IMR-90 (cell line): ENCODE data around the gene BSND. TPM values are rescaled to one million over a fixed set of nuclear protein-coding genes. Genes with fewer than 3 reads are reported as not detected.

ENCODE experiments used
- ATAC-seq: fragments of 200-7000 bp; cut with Tn5 transposase; 2 replicates; pipeline ENCODE4 v1.9.1; 2020; ENCODE audit warnings: low read depth, mild to moderate bottlenecking, moderate library complexity
- BruUV-seq: library from RNA; stranded (reverse); fragments of 400-500 nt; replicated peaks from 2 replicates; lab custom pipeline; 2021; lab: Mats Ljungman, UMichigan
- CTCF ChIA-PET: fragments of 300-600 bp; formaldehyde crosslinking; extraction: SDS; loops from one replicate; lab custom pipeline; 2021; ENCODE audit warnings: antibody characterized with exemption; lab: Yijun Ruan, JAX
- POLR2A ChIA-PET: fragments of 300-600 bp; sonication (Branson Sonifier 250); formaldehyde crosslinking; loops from one replicate; lab custom pipeline; 2022; ENCODE audit warnings: antibody characterized with exemption; ENCODE audit not compliant: unreplicated experiment; lab: Charles Lee
- DNase-seq: peaks from one replicate; pipeline ENCODE4 v3.0.0; 2013
- H2AFZ ChIP-seq: replicated peaks from 2 replicates; pipeline ENCODE3; 2013; ENCODE audit warnings: low read length, mild to moderate bottlenecking; ENCODE audit not compliant: poor library complexity
- H2AK5ac ChIP-seq: 2 replicates; pipeline ENCODE4 v1.6.1; 2013; ENCODE audit warnings: low read depth, low read length, inconsistent platforms
- H2AK9ac ChIP-seq: replicated peaks from 2 replicates; pipeline ENCODE3; 2013; ENCODE audit warnings: mild to moderate bottlenecking, low read depth, low read length, moderate library complexity; ENCODE audit not compliant: poor library complexity
- H2BK120ac ChIP-seq: 2 replicates; pipeline ENCODE4 v1.6.1; 2013; ENCODE audit warnings: low read depth, low read length, inconsistent platforms
- H2BK15ac ChIP-seq: 3 replicates; pipeline ENCODE4 v1.6.1; 2013; ENCODE audit warnings: low read depth, low read length, inconsistent platforms
- H2BK20ac ChIP-seq: 2 replicates; pipeline ENCODE4 v1.6.1; 2013; ENCODE audit warnings: low read depth, mild to moderate bottlenecking, inconsistent platforms, low read length, moderate library complexity
- H2BK5ac ChIP-seq: 2 replicates; pipeline ENCODE4 v1.6.1; 2013; ENCODE audit warnings: mild to moderate bottlenecking, low read depth, low read length, inconsistent platforms; ENCODE audit not compliant: poor library complexity, severe bottlenecking
- H3K14ac ChIP-seq: replicated peaks from 2 replicates; pipeline ENCODE4 v1.6.1; 2013; ENCODE audit warnings: low read depth, low read length, inconsistent platforms
- H3K18ac ChIP-seq: 2 replicates; pipeline ENCODE4 v1.6.1; 2013; ENCODE audit warnings: low read depth, low read length, control low read depth
- H3K23ac ChIP-seq: 2 replicates; pipeline ENCODE4 v1.6.1; 2013; ENCODE audit warnings: low read depth, low read length, inconsistent platforms
- H3K27ac ChIP-seq: 2 replicates; pipeline ENCODE4 v1.5.1; 2013; ENCODE audit warnings: mild to moderate bottlenecking, control low read depth, low read length; ENCODE audit not compliant: insufficient read depth
- H3K27me3 ChIP-seq: 2 replicates; pipeline ENCODE4 v1.6.1; 2013; ENCODE audit warnings: low read length; ENCODE audit not compliant: control insufficient read depth, insufficient read depth
- H3K36me3 ChIP-seq: 2 replicates; pipeline ENCODE4 v1.6.1; 2013; ENCODE audit warnings: low read length, mixed read lengths; ENCODE audit not compliant: control insufficient read depth, insufficient read depth
- H3K4ac ChIP-seq: 2 replicates; pipeline ENCODE4 v1.6.1; 2013; ENCODE audit warnings: low read depth, low read length, inconsistent platforms
- H3K4me1 ChIP-seq: 2 replicates; pipeline ENCODE4 v1.6.1; 2013; ENCODE audit warnings: low read length, mixed read lengths; ENCODE audit not compliant: control insufficient read depth, insufficient read depth
- H3K4me2 ChIP-seq: 2 replicates; pipeline ENCODE4 v1.6.1; 2013; ENCODE audit warnings: low read depth, mild to moderate bottlenecking, control low read depth, low read length, moderate library complexity
- H3K4me3 ChIP-seq: 2 replicates; pipeline ENCODE4 v1.5.1; 2013; ENCODE audit warnings: low read depth, mild to moderate bottlenecking, control low read depth, low read length, moderate library complexity; ENCODE audit not compliant: insufficient read depth
- H3K56ac ChIP-seq: 2 replicates; pipeline ENCODE4 v1.6.1; 2013; ENCODE audit warnings: low read length, inconsistent platforms; ENCODE audit not compliant: insufficient read depth; ENCODE audit errors: extremely low read depth
- H3K79me1 ChIP-seq, 2 experiments: 2 replicates each; pipeline ENCODE4 v1.6.1; 2013; ENCODE audit warnings: low read length in 2 of 2, inconsistent platforms in 1 of 2, low read depth in 1 of 2
- H3K9ac ChIP-seq: 2 replicates; pipeline ENCODE4 v1.6.1; 2013; ENCODE audit warnings: low read depth, low read length, control low read depth
- H3K9me1 ChIP-seq: 2 replicates; pipeline ENCODE4 v1.6.1; 2013; ENCODE audit warnings: low read length, inconsistent platforms; ENCODE audit not compliant: insufficient read depth
- H3K9me3 ChIP-seq: 2 replicates; pipeline ENCODE4 v1.6.1; 2013; ENCODE audit warnings: low read length; ENCODE audit not compliant: control insufficient read depth, insufficient read depth
- H4K20me1 ChIP-seq: 2 replicates; pipeline ENCODE4 v1.6.1; 2013; ENCODE audit warnings: low read length, inconsistent platforms; ENCODE audit not compliant: insufficient read depth
- H4K5ac ChIP-seq: 2 replicates; pipeline ENCODE4 v1.6.1; 2013; ENCODE audit warnings: mild to moderate bottlenecking, low read depth, low read length, control low read depth
- H4K8ac ChIP-seq, 2 experiments: 2 replicates each; pipeline ENCODE4 v1.6.1; 2013; ENCODE audit warnings: low read depth in 2 of 2, low read length in 2 of 2, control low read depth in 1 of 2, inconsistent platforms in 1 of 2
- H4K91ac ChIP-seq: 2 replicates; pipeline ENCODE4 v1.6.1; 2013; ENCODE audit warnings: low read depth, low read length, inconsistent platforms; ENCODE audit not compliant: insufficient read depth
- BHLHE40 ChIP-seq: fragments of 150-350 bp; IDR thresholded peaks from 2 replicates; pipeline ENCODE4 v1.6.1; 2016; ENCODE audit warnings: mild to moderate bottlenecking, low read depth, low read length
- CEBPB ChIP-seq: IDR thresholded peaks from 2 replicates; pipeline ENCODE4 v1.6.1; 2012; ENCODE audit warnings: low read depth, low read length, improper control_type of control experiment
- CHD1 ChIP-seq: IDR thresholded peaks from 2 replicates; pipeline ENCODE4 v1.6.1; 2012; ENCODE audit warnings: low read depth, low read length, improper control_type of control experiment
- FOS ChIP-seq: fragments of 150-350 bp; IDR thresholded peaks from 2 replicates; pipeline ENCODE4 v1.6.1; 2016; ENCODE audit warnings: low read depth, low read length
- MAFK ChIP-seq: IDR thresholded peaks from 2 replicates; pipeline ENCODE4 v1.6.1; 2012; ENCODE audit warnings: low read depth, low read length, improper control_type of control experiment
- MAZ ChIP-seq: IDR thresholded peaks from 2 replicates; pipeline ENCODE4 v1.6.1; 2012; ENCODE audit warnings: low read depth, mild to moderate bottlenecking, low read length, improper control_type of control experiment, moderate library complexity, borderline replicate concordance
- MXI1 ChIP-seq: IDR thresholded peaks from 2 replicates; pipeline ENCODE4 v1.6.1; 2012; ENCODE audit warnings: low read depth, mild to moderate bottlenecking, low read length, moderate library complexity, borderline replicate concordance
- NFE2L2 ChIP-seq: fragments of 150-350 bp; IDR thresholded peaks from 2 replicates; pipeline ENCODE4 v1.6.1; 2016; ENCODE audit warnings: low read depth, mild to moderate bottlenecking, low read length
- POLR2A ChIP-seq: IDR thresholded peaks from 2 replicates; pipeline ENCODE4 v1.6.1; 2012; ENCODE audit warnings: mild to moderate bottlenecking, low read depth, low read length
- RCOR1 ChIP-seq: IDR thresholded peaks from 2 replicates; pipeline ENCODE4 v1.6.1; 2012; ENCODE audit warnings: mild to moderate bottlenecking, low read length, improper control_type of control experiment; ENCODE audit not compliant: insufficient replicate concordance
- WGBS, 2 experiments: methylation state at CpG; one replicate each; pipeline versions ENCODE4 v1.1.5 to v1.1.7; 2013; ENCODE audit warnings: missing lambda C conversion rate in 2 of 2; ENCODE audit not compliant: insufficient read length in 1 of 2; ENCODE audit errors: extremely low coverage in 2 of 2; 5-methylcytosine and 5-hydroxymethylcytosine counted together
- dilution Hi-C: fragments of 300-500 bp; cut with HindIII; formaldehyde crosslinking; loops from one replicate; pipeline ENCODE4 v1.14.3; 2018; ENCODE audit warnings: low sequenced_read_pairs; ENCODE audit not compliant: unreplicated experiment
- in situ Hi-C: fragments of 300-500 bp; cut with MboI; formaldehyde crosslinking; loops from 3 replicates; pipeline ENCODE4 v1.14.3; 2019; ENCODE audit warnings: low sequenced_read_pairs, inconsistent platforms, mixed read lengths
- intact Hi-C: fragments of 100-400 bp; cut with micrococcal nuclease; formaldehyde crosslinking; loops from 2 replicates; pipeline ENCODE4 v1.10.0; 2022
- polyA plus RNA-seq, 3 experiments: library from polyadenylated mRNA; depleted of rRNA; stranded (reverse); fragments of >200 nt; gene quantifications; 2 replicates each; pipeline ENCODE4 v1.2.3, GENCODE V29; 2012; ENCODE audit warnings: low replicate concordance in 1 of 3
- total RNA-seq: library from RNA; depleted of rRNA; stranded (reverse); fragments of >200 nt; gene quantifications from 2 replicates; pipeline ENCODE4 v1.2.3, GENCODE V29; 2012
- TF ChIP-seq, protein P1 (sequence below): fragments of 150-350 bp; IDR thresholded peaks from 2 replicates; pipeline ENCODE4 v1.6.1; 2016; ENCODE audit warnings: low read depth, mild to moderate bottlenecking, low read length, moderate library complexity, borderline replicate concordance
- TF ChIP-seq, protein P2 (sequence below): fragments of 150-350 bp; IDR thresholded peaks from 2 replicates; pipeline ENCODE4 v1.6.1; 2017; ENCODE audit warnings: mild to moderate bottlenecking, antibody characterized with exemption, low read length, low read depth

Gene BSND
- total and polyA plus RNA-seq, 2 of the 4 experiments (the other 2 are of a cell fraction): not detected

DNA sequence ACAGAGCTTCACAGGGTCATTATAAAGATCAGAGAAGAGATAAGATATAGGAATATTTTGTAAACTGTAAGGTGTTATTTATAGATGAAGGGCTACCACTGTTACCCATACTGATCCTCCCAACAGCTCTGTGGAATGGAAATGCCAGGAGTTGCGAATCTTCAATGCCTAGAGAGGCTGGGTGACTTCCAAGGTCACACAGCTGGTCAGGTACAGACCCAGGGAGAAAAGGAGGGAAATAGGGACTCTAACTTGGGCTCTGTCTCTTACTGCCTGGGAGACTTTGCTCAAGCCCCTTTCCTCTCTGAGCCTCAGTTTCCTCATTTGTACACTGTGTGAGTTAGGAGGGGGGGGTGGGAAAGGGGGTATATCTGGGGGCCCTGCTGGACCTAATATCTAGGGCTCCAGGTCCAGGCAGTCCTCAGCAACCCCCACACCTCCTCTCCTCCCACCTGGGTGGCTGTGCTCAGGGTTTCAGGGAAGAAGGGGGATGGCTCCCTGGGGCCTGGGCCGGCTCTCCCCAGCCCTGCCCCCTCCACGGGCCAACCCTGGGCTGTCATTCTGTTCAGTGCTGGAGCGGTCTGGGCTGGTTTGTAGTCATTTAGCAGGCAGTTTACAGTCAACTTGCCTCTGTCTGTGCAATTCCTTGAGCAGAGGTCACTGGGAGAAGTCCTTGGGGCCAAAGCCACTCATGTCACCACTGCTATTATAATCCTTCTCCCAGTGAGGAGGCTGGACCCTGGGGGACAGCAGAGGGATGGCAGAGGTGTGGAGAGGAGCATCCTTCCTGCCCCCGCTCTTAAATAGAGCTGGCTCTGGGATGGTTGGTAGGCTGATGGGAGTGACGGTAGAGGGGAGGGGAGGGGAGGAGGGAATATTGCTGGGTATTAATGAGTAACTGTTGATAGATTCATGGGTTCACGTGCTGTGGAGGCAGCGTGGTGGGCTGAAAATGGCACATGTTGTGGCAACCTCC lies 1.7 kb downstream of the BSND start (continued):
- TF ChIP-seq MAFK: no peak
- TF ChIP-seq MXI1: no peak

DNA sequence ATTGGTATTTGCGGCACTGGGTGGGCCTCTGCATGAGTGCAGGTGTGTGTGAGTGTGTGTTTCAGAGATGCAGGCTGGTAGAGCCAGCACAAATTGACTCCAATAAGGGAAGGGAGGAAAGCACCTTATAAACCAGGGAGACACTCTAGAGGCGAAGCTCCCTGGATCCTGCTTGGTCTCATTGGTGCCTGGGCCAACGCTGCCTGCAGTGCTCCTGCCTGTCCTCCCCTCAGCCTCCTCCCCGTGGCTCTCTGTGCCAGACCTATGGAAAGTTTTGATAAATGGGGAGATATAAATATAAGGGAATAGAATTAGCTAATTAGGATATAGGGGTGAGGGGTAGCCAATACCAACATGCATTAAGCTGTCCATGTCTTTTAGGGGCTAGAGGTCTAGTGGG lies 2.6 kb downstream of the BSND start:
- Histone ChIP-seq H3K18ac (no peak overlapping the region), H4K20me1 (peaks cover 2% of the 10 kb centered on the region; the same call in 1 of the 2 replicates), H4K8ac (no peak overlapping the region), H2BK20ac (no peak overlapping the region), H2BK120ac (no peak overlapping the region), H3K4me3 (no peak overlapping the region), H3K79me1 (no peaks in the 10 kb centered on the region), H3K27me3 (peaks cover 65% of the 10 kb centered on the region), H3K9me1 (no peaks in the 10 kb centered on the region), H2AFZ (no peak overlapping the region), H4K5ac (no peak overlapping the region), H2BK5ac (no peak overlapping the region), H3K4ac (no peak overlapping the region), H4K91ac (no peak overlapping the region), H2AK9ac (peak overlapping the region; percentile 13), H3K4me2 (no peak overlapping the region), H3K56ac (no peak overlapping the region), H3K4me1 (no peaks in the 10 kb centered on the region), H3K23ac (no peak overlapping the region), H3K27ac (no peak overlapping the region), H3K9ac (no peak overlapping the region), H2BK15ac (no peak overlapping the region), H3K14ac (no peak overlapping the region), H2AK5ac (no peak overlapping the region), H3K9me3 (no peaks in the 10 kb centered on the region), H3K36me3 (no peaks in the 10 kb centered on the region)
- 90% methylated on average over 1 of the region's 4 CpGs; no CpG with 5 or more reads in 1 of the 2 experiments for WGBS, 2 experiments
- ATAC-seq (no peak), DNase-seq (no peak)
- no TSS peak for BruUV-seq
- in situ Hi-C loops (no loop called here), intact Hi-C loops (no loop called here), dilution Hi-C loops (no loop called here)
- ChIA-PET POLR2A (no interaction called here), CTCF (no interaction called here)
- no peak for TF ChIP-seq RCOR1
- TF ChIP-seq, protein P1, sequence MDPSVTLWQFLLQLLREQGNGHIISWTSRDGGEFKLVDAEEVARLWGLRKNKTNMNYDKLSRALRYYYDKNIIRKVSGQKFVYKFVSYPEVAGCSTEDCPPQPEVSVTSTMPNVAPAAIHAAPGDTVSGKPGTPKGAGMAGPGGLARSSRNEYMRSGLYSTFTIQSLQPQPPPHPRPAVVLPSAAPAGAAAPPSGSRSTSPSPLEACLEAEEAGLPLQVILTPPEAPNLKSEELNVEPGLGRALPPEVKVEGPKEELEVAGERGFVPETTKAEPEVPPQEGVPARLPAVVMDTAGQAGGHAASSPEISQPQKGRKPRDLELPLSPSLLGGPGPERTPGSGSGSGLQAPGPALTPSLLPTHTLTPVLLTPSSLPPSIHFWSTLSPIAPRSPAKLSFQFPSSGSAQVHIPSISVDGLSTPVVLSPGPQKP: no peak
- TF ChIP-seq FOS: no peak
- TF ChIP-seq MXI1: no peak
- TF ChIP-seq, protein P2, sequence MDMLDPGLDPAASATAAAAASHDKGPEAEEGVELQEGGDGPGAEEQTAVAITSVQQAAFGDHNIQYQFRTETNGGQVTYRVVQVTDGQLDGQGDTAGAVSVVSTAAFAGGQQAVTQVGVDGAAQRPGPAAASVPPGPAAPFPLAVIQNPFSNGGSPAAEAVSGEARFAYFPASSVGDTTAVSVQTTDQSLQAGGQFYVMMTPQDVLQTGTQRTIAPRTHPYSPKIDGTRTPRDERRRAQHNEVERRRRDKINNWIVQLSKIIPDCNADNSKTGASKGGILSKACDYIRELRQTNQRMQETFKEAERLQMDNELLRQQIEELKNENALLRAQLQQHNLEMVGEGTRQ: no peak
- no peak for TF ChIP-seq MAZ
- TF ChIP-seq CHD1: no peak
- TF ChIP-seq BHLHE40: no peak
- no peak for TF ChIP-seq NFE2L2
- TF ChIP-seq CEBPB: no peak
- no peak for TF ChIP-seq POLR2A
- no peak for TF ChIP-seq MAFK
